Osteocyte (in vitro differentiated cells): ENCODE data around the gene SERPINA6. TPM values are rescaled to one million over a fixed set of nuclear protein-coding genes. Genes with fewer than 3 reads are reported as not detected.
A peak's percentile ranks its signal among the peaks of the same experiment; 100 is the strongest.
"Not testable (repeated sequence)": the region's sequence is repeated elsewhere in the genome, so short reads cannot be mapped to it uniquely, and the experiment has no call there.

Experiments used
- DNase-seq: peaks from one replicate; pipeline ENCODE4 v3.0.0; 2021; ENCODE audit warnings: mixed read lengths; ENCODE audit not compliant: unreplicated experiment; ENCODE audit errors: extremely low spot score
- H3K27ac Mint-ChIP-seq: one replicate; pipeline ENCODE4 v1.8.0; 2021; ENCODE audit warnings: mild to moderate bottlenecking, mixed read lengths; ENCODE audit not compliant: unreplicated experiment
- H3K27me3 Mint-ChIP-seq: one replicate; pipeline ENCODE4 v1.8.0; 2021; ENCODE audit warnings: mixed read lengths; ENCODE audit not compliant: unreplicated experiment
- H3K36me3 Mint-ChIP-seq: one replicate; pipeline ENCODE4 v1.8.0; 2021; ENCODE audit warnings: mixed read lengths; ENCODE audit not compliant: unreplicated experiment
- H3K4me1 Mint-ChIP-seq: one replicate; pipeline ENCODE4 v1.8.0; 2021; ENCODE audit warnings: mixed read lengths; ENCODE audit not compliant: unreplicated experiment
- H3K4me3 Mint-ChIP-seq: one replicate; pipeline ENCODE4 v1.8.0; 2021; ENCODE audit warnings: mild to moderate bottlenecking, moderate library complexity, mixed read lengths; ENCODE audit not compliant: unreplicated experiment
- H3K9me3 Mint-ChIP-seq: one replicate; pipeline ENCODE4 v1.8.0; 2021; ENCODE audit warnings: mixed read lengths; ENCODE audit not compliant: unreplicated experiment
- total RNA-seq: library from RNA; stranded (reverse); gene quantifications from 2 replicates; pipeline ENCODE4 v1.2.1, GENCODE V29; 2021
- TF ChIP-seq, protein P1 (sequence below): fragments of 200-600 bp; sonication (generic); IDR thresholded peaks from 2 replicates; pipeline ENCODE4 v1.5.0; 2021; ENCODE audit warnings: antibody characterized with exemption, mild to moderate bottlenecking, moderate library complexity

SERPINA6 gene
- total RNA-seq, 1 donor from 2014 or later = not detected

DNA sequence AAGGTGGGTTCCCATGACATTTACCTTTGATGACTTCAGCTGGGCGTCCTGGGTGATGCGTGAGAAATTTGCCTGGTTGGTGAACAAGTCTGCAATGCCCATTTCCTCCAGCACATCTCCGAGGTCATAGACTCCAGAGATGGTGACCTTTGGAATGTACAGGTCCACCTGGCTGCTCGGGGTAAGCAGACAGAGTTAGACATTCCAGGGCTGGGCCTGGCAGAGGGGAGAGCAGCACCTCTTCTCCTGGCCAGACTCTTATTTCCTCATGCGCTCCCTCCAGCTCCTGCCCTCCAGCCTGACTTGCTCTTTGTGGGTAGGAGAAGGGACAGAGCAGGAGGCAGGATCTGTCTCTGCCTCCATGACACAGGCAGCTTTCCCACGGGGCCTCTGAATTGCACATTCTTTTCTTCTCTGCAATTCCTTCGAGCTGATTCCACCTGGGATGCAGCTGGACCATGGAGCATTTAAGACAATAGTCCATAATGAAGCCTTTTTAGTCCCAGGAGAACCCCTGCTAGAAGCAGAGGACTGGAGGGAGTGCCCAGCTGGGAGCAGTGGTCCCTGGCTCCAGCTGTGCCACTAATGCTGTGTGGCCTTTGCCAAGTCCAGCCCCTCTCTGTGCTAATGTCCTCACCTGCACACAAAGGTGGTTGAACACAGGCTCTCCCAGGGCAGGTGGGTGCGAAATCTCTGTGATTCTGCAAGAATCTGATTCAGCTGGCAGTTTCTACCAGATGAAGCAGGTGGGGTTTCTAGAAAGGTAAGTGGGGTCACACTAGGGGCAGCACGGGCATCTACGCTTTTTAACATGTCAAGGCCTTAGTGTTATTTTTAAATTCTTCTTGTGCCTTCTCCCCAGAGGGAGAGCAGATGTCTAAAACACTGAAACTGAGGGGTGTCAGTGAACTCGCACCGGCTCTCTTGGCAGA, 16.8 kb downstream of the SERPINA6 start:
- no peak overlapping the region for H3K4me3 Mint-ChIP-seq
- no peaks in the 10 kb centered on the region for H3K36me3 Mint-ChIP-seq
- DNase-seq = peak; percentile 62
- no peak overlapping the region for H3K27ac Mint-ChIP-seq
- H3K27me3 Mint-ChIP-seq = no peaks in the 10 kb centered on the region
- no peaks in the 10 kb centered on the region for H3K4me1 Mint-ChIP-seq
- peaks cover 32% of the 10 kb centered on the region for H3K9me3 Mint-ChIP-seq
- TF ChIP-seq, protein P1, sequence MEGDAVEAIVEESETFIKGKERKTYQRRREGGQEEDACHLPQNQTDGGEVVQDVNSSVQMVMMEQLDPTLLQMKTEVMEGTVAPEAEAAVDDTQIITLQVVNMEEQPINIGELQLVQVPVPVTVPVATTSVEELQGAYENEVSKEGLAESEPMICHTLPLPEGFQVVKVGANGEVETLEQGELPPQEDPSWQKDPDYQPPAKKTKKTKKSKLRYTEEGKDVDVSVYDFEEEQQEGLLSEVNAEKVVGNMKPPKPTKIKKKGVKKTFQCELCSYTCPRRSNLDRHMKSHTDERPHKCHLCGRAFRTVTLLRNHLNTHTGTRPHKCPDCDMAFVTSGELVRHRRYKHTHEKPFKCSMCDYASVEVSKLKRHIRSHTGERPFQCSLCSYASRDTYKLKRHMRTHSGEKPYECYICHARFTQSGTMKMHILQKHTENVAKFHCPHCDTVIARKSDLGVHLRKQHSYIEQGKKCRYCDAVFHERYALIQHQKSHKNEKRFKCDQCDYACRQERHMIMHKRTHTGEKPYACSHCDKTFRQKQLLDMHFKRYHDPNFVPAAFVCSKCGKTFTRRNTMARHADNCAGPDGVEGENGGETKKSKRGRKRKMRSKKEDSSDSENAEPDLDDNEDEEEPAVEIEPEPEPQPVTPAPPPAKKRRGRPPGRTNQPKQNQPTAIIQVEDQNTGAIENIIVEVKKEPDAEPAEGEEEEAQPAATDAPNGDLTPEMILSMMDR = no peak

DNA sequence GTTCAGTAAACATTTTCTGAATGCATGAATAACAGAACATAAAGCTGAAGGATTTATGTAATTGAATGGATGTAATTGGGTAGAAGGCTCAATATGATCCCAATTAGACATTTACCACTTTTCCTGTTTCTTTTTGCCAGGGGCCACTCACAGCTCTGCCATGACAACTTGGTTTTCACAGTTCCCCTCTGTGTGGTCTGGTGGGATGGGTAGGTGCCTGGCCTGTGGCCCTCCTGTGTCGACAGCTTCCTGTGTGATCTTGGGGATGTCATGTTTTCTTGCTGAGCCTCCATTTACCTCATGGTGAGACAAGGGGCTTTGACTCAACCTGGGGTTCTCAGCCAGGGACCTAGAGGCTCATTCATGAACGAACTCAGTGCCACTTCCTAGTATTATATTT, 17.5 kb downstream of the SERPINA6 start:
- Mint-ChIP-seq H3K4me1 (no peaks in the 10 kb centered on the region), H3K27me3 (no peaks in the 10 kb centered on the region), H3K27ac (no peak overlapping the region), H3K4me3 (no peak overlapping the region), H3K36me3 (no peaks in the 10 kb centered on the region), H3K9me3 (peaks cover 32% of the 10 kb centered on the region)
- TF ChIP-seq, protein P1 = no peak
- peak; percentile 44 for DNase-seq

DNA sequence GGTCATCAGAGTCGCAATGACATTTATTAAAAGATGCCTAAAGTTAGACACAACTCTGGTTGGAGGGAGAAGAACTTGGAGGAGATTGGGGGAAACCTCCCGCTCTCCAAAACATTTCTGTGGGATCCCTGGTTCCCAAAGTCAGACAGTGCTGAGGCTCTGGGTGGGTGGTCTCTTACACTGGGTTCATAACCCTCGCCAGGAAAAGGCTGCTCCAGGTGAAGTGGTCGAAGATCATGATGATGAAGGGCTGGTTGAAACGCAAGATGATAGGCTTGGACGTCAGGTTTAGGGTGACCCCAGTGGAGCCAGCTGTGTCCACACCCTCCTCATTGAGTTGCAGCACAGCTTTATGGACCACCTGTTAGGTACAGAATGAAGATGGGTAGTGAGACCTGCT, 18.9 kb downstream of the SERPINA6 start:
- Mint-ChIP-seq H3K36me3 (no peaks in the 10 kb centered on the region), H3K9me3 (peaks cover 30% of the 10 kb centered on the region), H3K27ac (no peak overlapping the region), H3K27me3 (no peaks in the 10 kb centered on the region), H3K4me1 (no peaks in the 10 kb centered on the region), H3K4me3 (no peak overlapping the region)
- TF ChIP-seq, protein P1 = no peak
- DNase-seq = no peak

DNA sequence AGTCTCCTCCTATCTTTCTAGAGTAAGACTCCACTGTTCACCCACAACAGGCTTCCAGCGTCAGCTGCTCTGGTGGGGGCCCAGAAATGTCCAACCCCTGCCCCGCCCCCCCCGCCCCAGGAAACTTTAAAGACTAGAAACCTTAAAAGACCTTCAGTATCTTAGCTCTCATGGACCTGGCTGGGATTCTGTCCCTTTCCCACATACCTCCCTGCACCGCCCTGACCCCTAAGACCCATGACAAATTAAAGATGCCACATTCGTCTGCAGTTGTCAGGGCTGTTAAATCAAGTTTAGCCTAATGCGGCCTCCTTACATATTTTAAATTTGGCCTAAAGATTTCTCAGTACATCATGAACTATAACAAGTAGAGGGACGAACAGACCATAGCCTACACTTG, 20.0 kb downstream of the SERPINA6 start:
- TF ChIP-seq, protein P1 = no peak
- Mint-ChIP-seq H3K27me3 (no peaks in the 10 kb centered on the region), H3K9me3 (peaks cover 24% of the 10 kb centered on the region)

DNA sequence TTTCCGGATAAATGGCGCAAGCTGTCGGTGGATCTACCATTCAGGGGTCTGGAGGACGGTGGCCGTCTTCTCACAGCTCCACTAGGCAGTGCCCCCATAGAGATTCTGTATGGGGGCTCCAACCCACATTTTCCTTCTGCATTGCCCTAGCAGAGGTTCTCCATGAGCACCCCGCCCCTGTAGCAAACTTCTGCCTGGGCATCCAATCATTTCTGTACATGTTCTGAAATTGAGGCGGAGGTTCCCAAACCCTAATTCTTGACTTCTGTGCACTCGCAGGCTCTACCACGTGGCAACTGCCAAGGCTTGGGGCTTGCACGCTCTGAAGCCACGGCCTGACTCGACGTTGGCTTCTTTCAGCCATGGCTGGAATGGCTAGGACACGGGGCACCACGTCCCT, 25.0 kb downstream of the SERPINA6 start:
- DNase-seq = peak; percentile 63
- Mint-ChIP-seq H3K27me3 (no peaks in the 10 kb centered on the region), H3K27ac (no peak overlapping the region), H3K9me3 (peaks cover 11% of the 10 kb centered on the region), H3K4me1 (no peaks in the 10 kb centered on the region), H3K4me3 (no peak overlapping the region), H3K36me3 (no peaks in the 10 kb centered on the region)
- TF ChIP-seq, protein P1 = no peak

More for the DNA sequence above, 20.0 kb downstream of the SERPINA6 start:
- peak; percentile 19 for DNase-seq
- no peaks in the 10 kb centered on the region for H3K36me3 Mint-ChIP-seq
- no peak overlapping the region for H3K27ac Mint-ChIP-seq
- H3K4me3 Mint-ChIP-seq = no peak overlapping the region
- no peaks in the 10 kb centered on the region for H3K4me1 Mint-ChIP-seq

DNA sequence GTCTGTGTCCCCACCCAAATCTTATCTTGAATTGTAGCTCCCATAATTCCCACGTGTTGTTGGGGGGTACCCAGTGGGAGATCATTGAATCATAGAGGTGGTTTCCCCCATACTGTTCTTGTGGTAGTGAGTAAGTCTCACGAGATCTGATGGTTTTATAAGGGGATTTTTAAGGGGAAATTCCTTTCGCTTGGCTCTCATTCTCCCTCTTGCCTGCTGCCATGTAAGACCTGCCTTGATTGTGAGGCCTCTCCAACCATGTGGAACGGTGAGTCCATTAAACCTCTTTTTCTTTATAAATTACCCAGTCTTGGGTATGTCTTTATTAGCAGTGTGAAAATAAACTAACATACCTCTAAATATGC, 27.0 kb downstream of the SERPINA6 start:
- peak; percentile 13 for DNase-seq
- not testable (repeated sequence) for H3K4me1 Mint-ChIP-seq, H3K36me3 Mint-ChIP-seq, H3K4me3 Mint-ChIP-seq, H3K27me3 Mint-ChIP-seq, H3K27ac Mint-ChIP-seq
- H3K9me3 Mint-ChIP-seq = peaks cover 11% of the 10 kb centered on the region
